NB4 (cell line): ENCODE measurements around the gene AGAP5.

ENCODE experiments used
- DNase-seq: peaks from one replicate; pipeline ENCODE4 v3.0.0; 2010; ENCODE audit warnings: low read depth
- H3K4me3 ChIP-seq: one replicate; pipeline ENCODE4 v1.5.1; 2011; ENCODE audit warnings: mild to moderate bottlenecking, low read depth, low read length, moderate library complexity
- CTCF ChIP-seq: IDR thresholded peaks from one replicate; pipeline ENCODE4 v1.5.1; 2012; ENCODE audit warnings: low read depth, low read length
- MAX ChIP-seq: IDR thresholded peaks from 2 replicates; pipeline ENCODE4 v1.6.1; 2011; ENCODE audit warnings: low read depth, low read length
- MYC ChIP-seq: IDR thresholded peaks from 2 replicates; pipeline ENCODE4 v1.6.1; 2011; ENCODE audit warnings: low read depth, low read length
- POLR2A ChIP-seq: IDR thresholded peaks from 2 replicates; pipeline ENCODE4 v1.6.1; 2011; ENCODE audit warnings: mild to moderate bottlenecking; ENCODE audit not compliant: insufficient read length; ENCODE audit errors: extremely low read depth

AGAP5 gene

GRCh38 chr10:73655990-73656298, 42.0 kb downstream of the AGAP5 start, which contains the start of gene SYNPO2L:
Gene SYNPO2L (minus strand): TSS chr10:73656029. CDS start chr10:73655922, 107 bp downstream.
- no peak; the same call in 1 of the 2 replicates for TF ChIP-seq MAX
- no peak for TF ChIP-seq POLR2A
- TF ChIP-seq CTCF: no peak
- H3K4me3 ChIP-seq: peak within 1 kb of the TSS; percentile 36
- peak; percentile 79 for DNase-seq

- DNase-seq: peak; percentile 89
- peak overlapping the region; percentile 36 for H3K4me3 ChIP-seq
- 0 out of 2 replicates have a peak, but pooled peaks have one; percentile 33 for TF ChIP-seq MYC
- peak; percentile 29; the same call in 1 of the 2 replicates for TF ChIP-seq MAX
- TF ChIP-seq CTCF: no peak
Measured at GRCh38 chr10:73655257-73655989, 42.5 kb downstream of the AGAP5 start.

- H3K4me3 ChIP-seq: no peak overlapping the region
- peak; percentile 88 for DNase-seq
- TF ChIP-seq CTCF (peak; percentile 65), MAX (peak; percentile 75), POLR2A (no peak), MYC (peak; percentile 80; the same call in 1 of the 2 replicates)
Measured at GRCh38 chr10:73653701-73654100, 44.2 kb downstream of the AGAP5 start.

- no peak for DNase-seq
- TF ChIP-seq POLR2A (no peak), MYC (no peak), MAX (no peak), CTCF (no peak)
Measured at GRCh38 chr10:73653195-73653594, 44.7 kb downstream of the AGAP5 start.

GRCh38 chr10:73650537-73651331, 47.2 kb downstream of the AGAP5 start:
- TF ChIP-seq CTCF (no peak), MYC (no peak), MAX (no peak), POLR2A (no peak)
- no peak overlapping the region for H3K4me3 ChIP-seq
- DNase-seq: peak; percentile 74

More at GRCh38 chr10:73653195-73653594, 44.7 kb downstream of the AGAP5 start:
- no peak overlapping the region for H3K4me3 ChIP-seq
